ENCODE data around the gene ZNF436.

DNA sequence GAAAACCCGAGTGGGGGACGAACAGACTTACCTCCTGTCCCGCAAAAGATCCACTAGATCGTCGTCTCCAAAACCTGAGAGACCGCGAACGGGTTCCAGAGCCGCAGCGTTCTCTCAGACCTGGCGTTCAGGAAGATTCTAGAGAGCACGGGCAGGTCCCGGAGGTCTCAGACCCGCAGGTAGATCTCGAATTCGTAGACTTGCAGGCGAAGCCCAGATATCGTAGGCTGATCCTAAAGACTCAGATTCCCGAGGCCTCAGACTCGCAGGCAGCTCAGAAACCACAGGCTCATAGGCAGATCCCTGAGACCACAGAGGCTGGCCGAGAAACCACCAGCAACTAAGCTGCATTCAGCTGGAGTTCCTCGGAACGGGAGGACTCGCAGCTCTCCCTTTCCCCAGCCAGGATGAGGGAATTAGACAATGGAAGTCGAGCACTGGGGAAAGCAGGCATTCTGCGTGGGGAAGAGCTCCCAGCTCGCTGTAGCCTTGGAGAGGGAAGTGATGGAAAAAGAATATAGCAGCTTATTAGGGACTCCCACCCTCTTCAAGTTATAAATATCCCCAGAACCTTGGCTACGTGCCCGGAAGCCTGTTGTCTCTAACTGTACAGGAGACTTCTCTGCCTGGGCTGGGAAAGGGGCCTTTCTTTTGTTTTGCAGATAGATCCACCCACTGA is at the start of gene ZNF436:
- TF ChIP-seq, protein P1, sequence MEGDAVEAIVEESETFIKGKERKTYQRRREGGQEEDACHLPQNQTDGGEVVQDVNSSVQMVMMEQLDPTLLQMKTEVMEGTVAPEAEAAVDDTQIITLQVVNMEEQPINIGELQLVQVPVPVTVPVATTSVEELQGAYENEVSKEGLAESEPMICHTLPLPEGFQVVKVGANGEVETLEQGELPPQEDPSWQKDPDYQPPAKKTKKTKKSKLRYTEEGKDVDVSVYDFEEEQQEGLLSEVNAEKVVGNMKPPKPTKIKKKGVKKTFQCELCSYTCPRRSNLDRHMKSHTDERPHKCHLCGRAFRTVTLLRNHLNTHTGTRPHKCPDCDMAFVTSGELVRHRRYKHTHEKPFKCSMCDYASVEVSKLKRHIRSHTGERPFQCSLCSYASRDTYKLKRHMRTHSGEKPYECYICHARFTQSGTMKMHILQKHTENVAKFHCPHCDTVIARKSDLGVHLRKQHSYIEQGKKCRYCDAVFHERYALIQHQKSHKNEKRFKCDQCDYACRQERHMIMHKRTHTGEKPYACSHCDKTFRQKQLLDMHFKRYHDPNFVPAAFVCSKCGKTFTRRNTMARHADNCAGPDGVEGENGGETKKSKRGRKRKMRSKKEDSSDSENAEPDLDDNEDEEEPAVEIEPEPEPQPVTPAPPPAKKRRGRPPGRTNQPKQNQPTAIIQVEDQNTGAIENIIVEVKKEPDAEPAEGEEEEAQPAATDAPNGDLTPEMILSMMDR (IDR thresholded peaks at IDR 0.05): no peak
- TF ChIP-seq EZH2 (IDR thresholded peaks at IDR 0.05; ENCODE audit: borderline replicate concordance, insufficient read depth, low read depth, low read length, poor library complexity, severe bottlenecking): no peak
